ENCODE results near the gene RAB34.
"Not testable (repeated sequence)": the region's sequence is repeated elsewhere in the genome, so short reads cannot be mapped to it uniquely, and the experiment has no call there.

RAB34 gene

DNA sequence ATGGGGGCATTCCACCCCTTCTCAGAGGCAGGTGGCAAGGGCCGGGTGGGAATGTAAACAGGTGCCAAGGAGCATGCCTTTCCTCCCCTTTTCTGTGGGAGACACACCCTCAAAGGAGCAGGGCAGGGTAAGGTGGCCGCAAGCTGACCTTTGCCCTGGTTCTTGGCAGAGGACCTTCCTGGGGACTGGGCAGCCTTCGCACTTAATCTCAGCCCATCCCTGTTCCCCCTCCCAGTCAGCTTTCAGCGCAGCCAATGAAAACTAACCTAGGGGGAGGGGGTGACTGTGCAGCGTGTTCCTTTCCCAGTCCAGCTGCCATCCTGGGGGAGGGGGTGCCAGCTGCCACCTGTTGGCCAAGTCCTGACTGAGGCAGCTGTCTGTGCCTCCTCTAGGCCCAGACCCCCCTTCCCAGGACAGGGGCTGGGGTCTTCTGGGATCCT, 29.0 kb upstream of the RAB34 start:
- DNase-seq (ENCODE audit: low read depth in 2 of 2) = no peak

DNA sequence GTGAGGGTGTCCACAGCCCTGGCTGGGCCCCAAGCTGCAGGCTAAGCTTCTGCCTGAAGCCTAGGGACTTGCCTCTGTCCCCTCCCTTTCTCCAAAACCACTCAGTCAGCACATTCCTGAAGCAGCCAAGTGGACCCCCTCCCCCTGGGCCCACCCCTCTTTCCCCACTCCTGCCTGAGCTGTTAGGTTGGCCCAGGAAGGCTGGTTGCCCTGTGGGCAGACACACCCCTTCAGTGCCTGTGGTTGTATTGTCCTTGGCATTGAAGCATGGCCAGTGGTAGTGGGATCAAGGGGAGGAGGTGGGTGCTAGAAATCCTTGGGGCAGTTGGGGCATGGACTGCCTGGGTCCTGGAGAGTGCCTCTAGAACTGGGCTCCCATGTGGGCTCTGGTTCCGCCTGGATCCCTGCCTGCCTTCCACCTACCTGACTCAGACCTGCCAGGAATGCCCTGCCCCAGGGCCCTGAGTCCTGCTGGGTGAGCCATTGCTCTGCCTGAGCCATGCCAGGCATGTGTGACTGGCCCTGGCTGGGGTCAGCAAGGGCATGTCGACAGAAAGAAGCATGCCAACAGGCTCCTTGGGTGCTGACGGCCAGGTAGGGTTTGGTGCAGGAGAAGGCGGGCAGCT, 28.2 kb upstream of the RAB34 start:
- DNase-seq (ENCODE audit: low read depth in 2 of 2) = no peak

- no peak for DNase-seq (ENCODE audit: low read depth in 2 of 2)
Observed at GRCh38 chr17:28744972-28745785, 27.5 kb upstream of the RAB34 start.

GRCh38 chr17:28744104-28744971, 26.7 kb upstream of the RAB34 start:
- peak in 1 of 2 donors; percentile 63 for DNase-seq (ENCODE audit: low read depth in 2 of 2)

- DNase-seq (ENCODE audit: low read depth in 2 of 2) = peak; percentile 60 to 78
Observed at GRCh38 chr17:28743243-28744103, 25.8 kb upstream of the RAB34 start, which contains the start of gene TRAF4. TSS of gene TRAF4 (plus strand) at chr17:28744011. CDS start at chr17:28744113, 102 bp downstream.

- no peak for DNase-seq (ENCODE audit: low read depth in 2 of 2)
Observed at GRCh38 chr17:28741358-28742349, 24.0 kb upstream of the RAB34 start.

DNA sequence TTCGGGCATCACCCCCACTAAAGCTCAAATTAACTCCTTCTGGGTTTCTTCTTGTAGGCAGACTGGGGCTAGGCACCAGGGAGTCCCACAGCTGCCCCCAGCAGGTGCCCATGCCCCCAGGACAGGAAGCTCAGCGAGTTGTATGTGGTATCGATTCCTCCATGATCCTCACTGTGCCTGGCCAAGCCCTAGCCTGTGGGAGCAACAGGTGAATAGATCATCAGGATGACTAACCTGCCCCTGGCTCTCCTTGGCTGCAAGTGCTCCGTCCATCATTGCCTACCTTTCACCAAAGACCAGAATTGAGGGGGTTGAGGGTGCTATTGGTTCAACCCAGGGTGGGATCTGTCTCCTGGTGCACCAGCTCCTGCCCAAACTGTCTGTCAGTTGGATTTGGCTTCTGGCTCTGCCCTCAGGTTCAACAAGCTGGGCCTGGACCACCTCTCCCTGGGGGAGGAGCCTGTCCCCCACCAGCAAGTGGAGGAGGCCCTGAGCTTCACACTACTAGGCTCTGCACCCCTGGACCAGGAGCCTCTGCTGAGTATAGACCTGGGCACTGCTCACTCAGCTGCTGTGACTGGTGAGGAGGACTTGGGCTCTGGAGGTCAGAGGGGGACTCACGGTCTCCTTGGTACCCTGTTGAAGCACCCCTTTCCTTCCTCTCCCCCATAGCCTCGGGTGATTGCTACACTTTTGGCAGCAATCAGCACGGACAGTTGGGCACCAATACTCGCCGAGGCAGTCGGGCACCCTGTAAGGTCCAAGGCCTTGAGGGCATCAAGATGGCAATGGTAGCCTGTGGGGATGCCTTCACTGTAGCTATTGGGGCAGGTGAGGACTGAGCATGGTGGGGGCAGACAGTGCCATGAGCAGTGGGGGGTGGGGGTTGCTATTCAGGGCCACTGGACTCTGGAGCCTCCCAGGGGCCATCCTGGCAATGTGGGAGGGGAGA, 23.0 kb upstream of the RAB34 start:
- no peak for DNase-seq (ENCODE audit: low read depth in 2 of 2)

GRCh38 chr17:28738680-28739384, 21.2 kb upstream of the RAB34 start:
- DNase-seq (ENCODE audit: low read depth in 2 of 2) = peak; percentile 73 to 77

DNA sequence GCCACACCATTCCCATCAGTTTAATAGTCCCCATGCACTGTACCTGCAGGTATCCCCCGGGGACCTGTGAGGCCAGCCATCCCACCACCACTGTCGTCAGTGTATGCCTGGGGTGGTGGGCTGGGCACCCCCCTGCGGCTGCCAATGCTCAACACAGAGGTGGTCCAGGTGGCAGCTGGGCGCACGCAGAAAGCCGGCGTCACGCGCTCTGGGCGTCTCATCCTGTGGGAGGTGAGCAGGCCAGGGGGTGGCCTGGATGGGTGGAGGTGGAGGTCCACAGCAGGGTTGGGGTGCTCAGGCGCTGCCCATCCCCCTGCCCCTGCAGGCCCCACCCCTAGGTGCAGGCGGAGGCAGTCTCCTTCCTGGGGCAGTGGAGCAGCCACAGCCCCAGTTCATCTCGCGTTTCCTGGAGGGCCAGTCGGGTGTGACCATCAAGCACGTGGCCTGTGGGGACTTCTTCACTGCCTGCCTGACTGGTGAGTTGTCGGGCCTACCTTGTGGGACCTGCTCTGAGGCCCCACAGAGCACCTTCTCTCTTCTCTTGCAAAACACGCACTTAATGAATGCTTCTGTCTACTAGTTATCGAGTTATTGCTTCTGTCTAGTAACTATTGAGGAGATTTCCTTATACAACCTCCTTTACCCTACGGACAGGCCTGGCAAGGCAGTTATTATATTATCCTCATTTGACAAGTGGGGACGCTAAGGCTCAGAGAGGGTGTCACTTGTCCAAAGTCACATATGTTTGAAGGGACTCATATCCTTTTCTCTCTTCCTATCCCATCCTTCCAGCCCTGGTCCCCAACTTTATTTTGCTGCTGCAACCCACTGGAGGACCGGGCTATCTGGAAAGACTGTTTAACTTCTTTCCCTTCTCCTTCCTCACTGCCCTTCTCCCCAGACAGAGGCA, 20.4 kb upstream of the RAB34 start:
- no peak for DNase-seq (ENCODE audit: low read depth in 2 of 2)

DNA sequence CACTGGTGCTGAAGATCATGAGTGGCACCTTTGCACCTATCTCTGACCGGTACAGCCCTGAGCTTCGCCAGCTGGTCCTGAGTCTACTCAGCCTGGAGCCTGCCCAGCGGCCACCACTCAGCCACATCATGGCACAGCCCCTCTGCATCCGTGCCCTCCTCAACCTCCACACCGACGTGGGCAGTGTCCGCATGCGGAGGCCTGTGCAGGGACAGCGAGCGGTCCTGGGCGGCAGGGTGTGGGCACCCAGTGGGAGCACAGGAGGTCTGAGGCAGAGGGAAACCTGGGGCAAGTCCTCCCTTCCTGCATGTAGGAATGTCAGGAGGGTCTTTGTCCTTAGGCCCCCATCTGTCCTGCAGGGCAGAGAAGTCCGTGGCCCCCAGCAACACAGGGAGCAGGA, 19.6 kb upstream of the RAB34 start:
- DNase-seq (ENCODE audit: low read depth in 2 of 2) = no peak

GRCh38 chr17:28735913-28736769, 18.5 kb upstream of the RAB34 start:
- not testable (repeated sequence) for DNase-seq (ENCODE audit: low read depth in 2 of 2)

DNA sequence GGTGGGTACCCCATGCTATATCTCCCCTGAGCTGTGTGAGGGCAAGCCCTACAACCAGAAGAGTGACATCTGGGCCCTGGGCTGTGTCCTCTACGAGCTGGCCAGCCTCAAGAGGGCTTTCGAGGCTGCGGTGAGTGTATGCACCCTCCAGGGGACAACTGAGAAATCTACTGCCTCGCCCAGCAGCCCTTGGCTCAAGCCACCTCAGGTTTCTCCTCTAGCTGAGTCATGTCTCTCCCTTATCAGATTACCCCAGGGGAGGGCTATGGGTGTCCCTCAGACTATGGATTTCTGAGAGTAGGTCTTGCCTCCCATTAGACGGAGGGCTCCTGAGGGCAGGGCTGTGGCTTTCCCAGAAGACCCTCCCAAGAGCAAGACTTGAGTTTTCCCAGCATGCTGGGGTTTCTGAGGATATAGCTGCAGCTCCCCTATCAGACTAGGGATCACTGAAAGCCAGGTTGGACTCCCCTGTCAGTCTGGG, 17.6 kb upstream of the RAB34 start:
- DNase-seq (ENCODE audit: low read depth in 2 of 2) = no peak

- DNase-seq (ENCODE audit: low read depth in 2 of 2) = no peak
Observed at GRCh38 chr17:28734712-28735241, 17.1 kb upstream of the RAB34 start.

- no peak for DNase-seq (ENCODE audit: low read depth in 2 of 2)
Observed at GRCh38 chr17:28733346-28733745, 15.7 kb upstream of the RAB34 start.

- no peak for DNase-seq (ENCODE audit: low read depth in 2 of 2)
Observed at GRCh38 chr17:28729950-28730330, 12.3 kb upstream of the RAB34 start.

Measured in stimulated activated CD8-positive, alpha-beta memory T cell treated with anti-CD3 and anti-CD28 coated beads, Interleukin-7, amount 100 ng/mL, for 4 hours (primary cell).